GM18873 (cell line): ENCODE measurements around the gene TCF12.

Source experiments
- ATAC-seq: cut with Tn5 transposase; IDR thresholded peaks from one replicate; pipeline ENCODE4 v1.9.1; 2021; ENCODE audit warnings: mild to moderate bottlenecking, moderate library complexity, moderate number of reproducible peaks; ENCODE audit not compliant: unreplicated experiment, low FRiP score

Gene TCF12

GRCh38 chr15:57228395-57228794, 310.0 kb downstream of the TCF12 start:
- no peak for ATAC-seq

GRCh38 chr15:57229051-57229450, 310.6 kb downstream of the TCF12 start:
- ATAC-seq, result no peak

- no peak for ATAC-seq
These were observed 313.1 kb downstream of the TCF12 start for GRCh38 chr15:57231559-57231958.

GRCh38 chr15:57234156-57234555, 315.7 kb downstream of the TCF12 start:
- no peak for ATAC-seq

- no peak for ATAC-seq
These were observed 316.7 kb downstream of the TCF12 start for GRCh38 chr15:57235186-57235585.

GRCh38 chr15:57235873-57236272, 317.4 kb downstream of the TCF12 start:
- ATAC-seq, result no peak

- ATAC-seq, result no peak
These were observed 318.3 kb downstream of the TCF12 start for GRCh38 chr15:57236561-57237300.

- ATAC-seq, result no peak
These were observed 318.8 kb downstream of the TCF12 start for GRCh38 chr15:57237301-57237642.

GRCh38 chr15:57237676-57238075, 319.2 kb downstream of the TCF12 start:
- no peak for ATAC-seq

- no peak for ATAC-seq
These were observed 326.7 kb downstream of the TCF12 start for GRCh38 chr15:57245130-57245529.

- no peak for ATAC-seq
These were observed 327.3 kb downstream of the TCF12 start for GRCh38 chr15:57245714-57246113.

- no peak for ATAC-seq
These were observed 329.6 kb downstream of the TCF12 start for GRCh38 chr15:57248074-57248473.

- ATAC-seq, result no peak
These were observed 332.9 kb downstream of the TCF12 start for GRCh38 chr15:57251308-57251707.

- ATAC-seq, result no peak
These were observed 333.5 kb downstream of the TCF12 start for GRCh38 chr15:57251941-57252340.

GRCh38 chr15:57253082-57253481, 334.6 kb downstream of the TCF12 start:
- ATAC-seq, result no peak

- no peak for ATAC-seq
These were observed 335.1 kb downstream of the TCF12 start for GRCh38 chr15:57253500-57253899.

GRCh38 chr15:57255751-57256341, 337.4 kb downstream of the TCF12 start:
- no peak for ATAC-seq

GRCh38 chr15:57256939-57257338, 338.5 kb downstream of the TCF12 start:
- ATAC-seq, result no peak

- ATAC-seq, result no peak
These were observed 341.2 kb downstream of the TCF12 start for GRCh38 chr15:57259568-57260040.

- no peak for ATAC-seq
These were observed 345.1 kb downstream of the TCF12 start for GRCh38 chr15:57263520-57263919.

GRCh38 chr15:57272771-57273357, 354.4 kb downstream of the TCF12 start:
- no peak for ATAC-seq

GRCh38 chr15:57273402-57273801, 355.0 kb downstream of the TCF12 start:
- no peak for ATAC-seq
